ENCODE results near the gene UGT1A3.

Gene UGT1A3

DNA sequence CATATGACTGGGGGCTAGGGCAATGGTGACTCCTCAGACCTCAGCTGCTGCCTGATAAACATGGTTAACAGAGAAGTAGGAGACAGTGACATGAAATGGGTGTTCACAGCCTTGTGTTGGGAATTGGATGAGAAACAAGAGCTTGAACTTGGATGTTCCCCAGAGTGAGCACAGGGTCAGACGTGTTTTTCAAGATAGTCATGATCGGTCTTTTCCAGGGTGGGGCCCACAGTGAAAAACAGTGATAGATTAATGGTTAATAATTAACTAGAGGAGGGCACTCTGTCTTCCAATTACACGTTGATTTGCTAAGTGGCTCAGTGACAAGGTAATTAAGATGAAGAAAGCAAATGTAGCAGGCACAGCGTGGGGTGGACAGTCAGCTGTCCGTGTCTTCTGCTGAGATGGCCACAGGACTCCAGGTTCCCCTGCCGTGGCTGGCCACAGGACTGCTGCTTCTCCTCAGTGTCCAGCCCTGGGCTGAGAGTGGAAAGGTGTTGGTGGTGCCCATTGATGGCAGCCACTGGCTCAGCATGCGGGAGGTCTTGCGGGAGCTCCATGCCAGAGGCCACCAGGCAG, at the start of gene UGT1A3:
Gene UGT1A3, plus strand, starts transcription at position 320 of the 579 bp plus-strand sequence. Its CDS starts 85 bp downstream, at position 405.
- Histone ChIP-seq H3K27me3 (ENCODE audit: insufficient read depth, low read length) (no peaks in the 10 kb centered on the region), H3K9ac (ENCODE audit: low read depth, low read length) (no peak within 1 kb of the TSS), H3K4me3 (ENCODE audit: low read length) (no peak within 1 kb of the TSS), H3K4me1 (ENCODE audit: insufficient read depth, low read length) (no peaks in the 10 kb centered on the region), H3K27ac (ENCODE audit: low read length) (no peak within 1 kb of the TSS), H3K9me3 (ENCODE audit: insufficient read depth, low read depth, low read length) (peaks cover 15% of the 10 kb centered on the region), H3K36me3 (ENCODE audit: insufficient read depth, low read depth, low read length) (no peaks in the 10 kb centered on the region)

GRCh38 chr2:233679196-233679595, 49.6 kb upstream of the UGT1A3 start:
- no peaks in the 10 kb centered on the region for H3K4me1 ChIP-seq (ENCODE audit: insufficient read depth, low read length)
- no peak overlapping the region for H3K4me3 ChIP-seq (ENCODE audit: low read length)
- no peaks in the 10 kb centered on the region; the same call in 1 of the 2 replicates for H3K27me3 ChIP-seq (ENCODE audit: insufficient read depth, low read length)
- no peak overlapping the region for H3K27ac ChIP-seq (ENCODE audit: low read length)
- H3K9ac ChIP-seq (ENCODE audit: low read depth, low read length) = no peak overlapping the region
- no peaks in the 10 kb centered on the region for H3K9me3 ChIP-seq (ENCODE audit: insufficient read depth, low read depth, low read length)
- no peaks in the 10 kb centered on the region for H3K36me3 ChIP-seq (ENCODE audit: insufficient read depth, low read depth, low read length)

DNA sequence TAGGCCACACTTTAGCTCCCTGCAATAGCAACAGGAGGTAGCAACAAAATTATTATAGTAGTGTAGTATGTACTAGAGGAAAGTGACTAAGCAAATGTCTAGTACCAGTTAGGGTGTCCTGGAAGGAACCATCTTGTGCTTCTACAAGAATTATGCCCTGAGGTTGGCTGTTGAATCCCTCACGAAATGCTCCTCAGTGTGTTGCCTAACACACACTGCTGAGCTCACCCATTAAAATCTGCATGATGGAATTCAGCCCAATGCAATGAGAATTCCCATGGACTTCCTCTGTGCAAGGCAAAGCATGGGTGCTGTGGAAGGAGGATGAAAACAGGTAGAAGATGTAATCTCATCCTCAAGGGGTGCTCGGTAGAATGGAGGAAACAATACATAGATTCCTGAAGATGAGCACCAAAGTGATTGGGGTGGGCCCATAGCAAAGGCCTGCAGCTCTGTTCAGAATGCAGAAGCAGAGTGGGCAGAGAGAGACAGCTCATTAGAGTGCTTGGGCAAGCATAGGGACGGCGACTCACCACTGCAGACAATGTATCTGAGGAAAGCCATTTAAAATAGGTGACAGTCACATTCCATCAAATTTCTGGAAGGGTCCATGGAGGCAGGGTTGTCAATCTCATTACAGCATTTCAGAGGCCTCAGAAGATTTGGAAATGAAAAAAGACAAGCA, 48.3 kb upstream of the UGT1A3 start:
- Histone ChIP-seq H3K9ac (ENCODE audit: low read depth, low read length) (no peak overlapping the region), H3K4me1 (ENCODE audit: insufficient read depth, low read length) (no peaks in the 10 kb centered on the region), H3K4me3 (ENCODE audit: low read length) (no peak overlapping the region), H3K27me3 (ENCODE audit: insufficient read depth, low read length) (no peaks in the 10 kb centered on the region; the same call in 1 of the 2 replicates), H3K27ac (ENCODE audit: low read length) (no peak overlapping the region), H3K9me3 (ENCODE audit: insufficient read depth, low read depth, low read length) (no peaks in the 10 kb centered on the region), H3K36me3 (ENCODE audit: insufficient read depth, low read depth, low read length) (no peaks in the 10 kb centered on the region)

- Histone ChIP-seq H3K27ac (ENCODE audit: low read length) (no peak within 1 kb of the TSS), H3K9ac (ENCODE audit: low read depth, low read length) (no peak within 1 kb of the TSS), H3K4me1 (ENCODE audit: insufficient read depth, low read length) (no peaks in the 10 kb centered on the region), H3K27me3 (ENCODE audit: insufficient read depth, low read length) (no peaks in the 10 kb centered on the region; the same call in 1 of the 2 replicates), H3K36me3 (ENCODE audit: insufficient read depth, low read depth, low read length) (no peaks in the 10 kb centered on the region), H3K9me3 (ENCODE audit: insufficient read depth, low read depth, low read length) (no peaks in the 10 kb centered on the region), H3K4me3 (ENCODE audit: low read length) (no peak within 1 kb of the TSS)
Measured at GRCh38 chr2:233681521-233682099, 47.2 kb upstream of the UGT1A3 start, which contains the start of gene UGT1A7. Gene UGT1A7 (plus strand): TSS chr2:233681901. CDS start chr2:233681938, 37 bp downstream.

GRCh38 chr2:233684640-233685039, 44.2 kb upstream of the UGT1A3 start:
- Histone ChIP-seq H3K9me3 (ENCODE audit: insufficient read depth, low read depth, low read length) (no peaks in the 10 kb centered on the region), H3K27ac (ENCODE audit: low read length) (no peak overlapping the region), H3K27me3 (ENCODE audit: insufficient read depth, low read length) (no peaks in the 10 kb centered on the region), H3K36me3 (ENCODE audit: insufficient read depth, low read depth, low read length) (no peaks in the 10 kb centered on the region), H3K4me1 (ENCODE audit: insufficient read depth, low read length) (no peaks in the 10 kb centered on the region; the same call in 1 of the 2 replicates), H3K4me3 (ENCODE audit: low read length) (no peak overlapping the region), H3K9ac (ENCODE audit: low read depth, low read length) (no peak overlapping the region)

GRCh38 chr2:233686928-233687327, 41.9 kb upstream of the UGT1A3 start:
- H3K9me3 ChIP-seq (ENCODE audit: insufficient read depth, low read depth, low read length) = no peaks in the 10 kb centered on the region
- H3K27ac ChIP-seq (ENCODE audit: low read length) = no peak overlapping the region
- no peaks in the 10 kb centered on the region for H3K27me3 ChIP-seq (ENCODE audit: insufficient read depth, low read length)
- no peak overlapping the region for H3K4me3 ChIP-seq (ENCODE audit: low read length)
- no peaks in the 10 kb centered on the region for H3K36me3 ChIP-seq (ENCODE audit: insufficient read depth, low read depth, low read length)
- peaks cover 3% of the 10 kb centered on the region; the same call in 1 of the 2 replicates for H3K4me1 ChIP-seq (ENCODE audit: insufficient read depth, low read length)
- no peak overlapping the region for H3K9ac ChIP-seq (ENCODE audit: low read depth, low read length)

- no peaks in the 10 kb centered on the region for H3K27me3 ChIP-seq (ENCODE audit: insufficient read depth, low read length)
- no peaks in the 10 kb centered on the region for H3K9me3 ChIP-seq (ENCODE audit: insufficient read depth, low read depth, low read length)
- no peak overlapping the region for H3K4me3 ChIP-seq (ENCODE audit: low read length)
- H3K36me3 ChIP-seq (ENCODE audit: insufficient read depth, low read depth, low read length) = no peaks in the 10 kb centered on the region
- H3K27ac ChIP-seq (ENCODE audit: low read length) = no peak overlapping the region
- H3K9ac ChIP-seq (ENCODE audit: low read depth, low read length) = no peak overlapping the region
- peaks cover 3% of the 10 kb centered on the region; the same call in 1 of the 2 replicates for H3K4me1 ChIP-seq (ENCODE audit: insufficient read depth, low read length)
Measured at GRCh38 chr2:233688341-233688740, 40.5 kb upstream of the UGT1A3 start.

GRCh38 chr2:233689031-233689430, 39.8 kb upstream of the UGT1A3 start:
- Histone ChIP-seq H3K9me3 (ENCODE audit: insufficient read depth, low read depth, low read length) (no peaks in the 10 kb centered on the region), H3K4me3 (ENCODE audit: low read length) (no peak overlapping the region), H3K36me3 (ENCODE audit: insufficient read depth, low read depth, low read length) (no peaks in the 10 kb centered on the region), H3K27ac (ENCODE audit: low read length) (no peak overlapping the region), H3K4me1 (ENCODE audit: insufficient read depth, low read length) (peaks cover 3% of the 10 kb centered on the region; the same call in 1 of the 2 replicates), H3K9ac (ENCODE audit: low read depth, low read length) (no peak overlapping the region), H3K27me3 (ENCODE audit: insufficient read depth, low read length) (no peaks in the 10 kb centered on the region)

DNA sequence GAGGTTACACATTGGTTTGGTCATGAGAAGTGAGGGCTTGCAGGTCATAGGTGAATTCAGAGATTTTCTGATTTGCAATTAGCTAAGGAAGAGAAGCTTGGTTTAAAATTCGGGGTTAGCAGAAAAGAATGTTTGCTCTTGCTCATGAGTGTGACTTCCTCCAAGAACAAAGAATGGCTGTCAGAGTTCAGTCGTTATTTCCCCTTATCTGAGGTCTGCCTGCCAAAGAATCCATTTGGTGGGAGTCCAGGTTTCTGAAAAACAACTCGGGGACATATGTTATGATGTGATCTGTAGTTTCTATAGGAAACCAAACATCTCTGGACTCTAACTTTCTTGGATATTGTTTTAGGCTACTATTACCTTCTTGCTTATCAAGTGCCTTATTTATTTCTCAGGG, 39.3 kb upstream of the UGT1A3 start:
- no peaks in the 10 kb centered on the region for H3K36me3 ChIP-seq (ENCODE audit: insufficient read depth, low read depth, low read length)
- no peak overlapping the region for H3K4me3 ChIP-seq (ENCODE audit: low read length)
- no peak overlapping the region for H3K9ac ChIP-seq (ENCODE audit: low read depth, low read length)
- H3K4me1 ChIP-seq (ENCODE audit: insufficient read depth, low read length) = peaks cover 3% of the 10 kb centered on the region; the same call in 1 of the 2 replicates
- H3K27me3 ChIP-seq (ENCODE audit: insufficient read depth, low read length) = no peaks in the 10 kb centered on the region
- H3K9me3 ChIP-seq (ENCODE audit: insufficient read depth, low read depth, low read length) = no peaks in the 10 kb centered on the region
- H3K27ac ChIP-seq (ENCODE audit: low read length) = no peak overlapping the region

DNA sequence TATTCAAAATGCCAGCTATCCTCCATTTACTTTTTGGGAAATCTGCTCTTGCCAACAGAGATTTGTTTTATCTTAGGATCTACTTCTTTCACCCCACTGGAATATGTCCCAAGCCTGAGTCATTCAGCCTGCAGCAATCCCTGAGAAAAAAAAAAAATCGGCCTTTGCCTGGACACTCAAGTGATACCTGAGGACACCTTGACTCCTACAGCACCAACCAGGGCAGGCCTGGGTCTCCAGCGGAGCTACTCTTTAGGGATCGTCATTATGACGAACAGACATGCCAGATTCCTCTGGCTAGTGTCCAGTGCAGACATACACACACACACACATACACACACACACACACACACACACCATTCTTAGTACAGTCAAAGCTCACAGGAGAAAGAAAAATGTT, 38.4 kb upstream of the UGT1A3 start:
- Histone ChIP-seq H3K9me3 (ENCODE audit: insufficient read depth, low read depth, low read length) (no peaks in the 10 kb centered on the region), H3K27ac (ENCODE audit: low read length) (no peak overlapping the region), H3K9ac (ENCODE audit: low read depth, low read length) (no peak overlapping the region), H3K4me1 (ENCODE audit: insufficient read depth, low read length) (peaks cover 3% of the 10 kb centered on the region; the same call in 1 of the 2 replicates), H3K27me3 (ENCODE audit: insufficient read depth, low read length) (no peaks in the 10 kb centered on the region), H3K4me3 (ENCODE audit: low read length) (no peak overlapping the region), H3K36me3 (ENCODE audit: insufficient read depth, low read depth, low read length) (no peaks in the 10 kb centered on the region)

DNA sequence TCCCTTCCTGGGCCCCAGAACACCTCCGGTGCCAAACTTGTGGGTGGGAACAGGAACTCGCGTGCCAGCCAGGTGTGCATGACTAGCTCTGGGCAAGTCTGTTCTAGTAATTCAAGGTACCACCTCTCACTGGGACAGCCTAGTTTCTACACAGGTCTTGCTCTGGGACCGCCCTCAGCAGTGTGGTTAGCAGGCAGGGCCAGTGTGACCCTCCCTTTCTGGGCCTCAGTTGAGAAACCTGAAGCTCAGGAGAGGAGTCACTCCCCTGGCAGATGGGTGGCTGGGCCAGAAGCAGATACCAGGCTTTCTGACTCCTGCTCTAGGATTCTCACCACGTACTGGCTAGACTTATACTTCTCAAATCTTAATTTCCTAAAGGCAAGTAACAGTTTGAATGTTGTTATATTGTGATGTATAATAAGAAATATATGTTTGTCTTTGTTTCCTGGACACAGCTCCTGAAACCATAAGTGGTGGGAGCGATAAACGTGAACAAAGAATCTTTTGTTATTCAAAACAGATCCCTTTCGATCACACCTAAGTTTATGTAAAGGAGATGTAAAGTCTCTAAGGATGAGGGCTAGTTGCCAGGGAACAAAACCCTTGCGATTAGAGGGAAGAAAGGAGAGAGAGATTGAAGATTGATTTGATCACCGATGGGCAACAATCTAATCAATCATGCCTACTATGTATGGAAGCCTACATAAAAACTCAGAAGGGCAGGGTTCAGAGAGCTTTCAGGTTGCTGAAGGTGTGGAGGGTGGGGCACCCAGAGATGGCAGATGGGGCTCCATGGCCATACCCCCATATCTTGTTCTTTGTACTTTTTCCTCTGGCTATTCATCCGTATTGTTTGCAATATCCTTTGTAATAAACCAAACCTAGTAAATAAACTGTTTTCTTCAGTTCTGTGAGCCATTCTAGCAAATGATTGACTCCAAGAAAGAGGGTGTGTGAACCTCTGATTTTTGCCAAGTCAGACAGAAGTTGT, 37.1 kb upstream of the UGT1A3 start:
- Histone ChIP-seq H3K4me1 (ENCODE audit: insufficient read depth, low read length) (peaks cover 3% of the 10 kb centered on the region; the same call in 1 of the 2 replicates), H3K9me3 (ENCODE audit: insufficient read depth, low read depth, low read length) (no peaks in the 10 kb centered on the region), H3K27me3 (ENCODE audit: insufficient read depth, low read length) (no peaks in the 10 kb centered on the region), H3K36me3 (ENCODE audit: insufficient read depth, low read depth, low read length) (no peaks in the 10 kb centered on the region), H3K4me3 (ENCODE audit: low read length) (no peak overlapping the region), H3K27ac (ENCODE audit: low read length) (no peak overlapping the region), H3K9ac (ENCODE audit: low read depth, low read length) (no peak overlapping the region)

Measured in iPS-20b (cell line).